Panc1 (cell line): ENCODE measurements around the gene RALGAPB. TPM values are rescaled to one million over a fixed set of nuclear protein-coding genes. Genes with fewer than 3 reads are reported as not detected.

Source experiments
- ATAC-seq: fragments of 200-7000 bp; cut with Tn5 transposase; 2 replicates; pipeline ENCODE4 v1.9.1; 2020; ENCODE audit warnings: mild to moderate bottlenecking, moderate library complexity
- BruUV-seq: library from RNA; stranded (reverse); fragments of 400-500 nt; replicated peaks from 2 replicates; lab custom pipeline; 2021; lab: Mats Ljungman, UMichigan
- CTCF ChIA-PET: fragments of 300-600 bp; sonication (Branson Sonifier 250); formaldehyde crosslinking; loops from one replicate; lab custom pipeline; 2022; ENCODE audit warnings: antibody characterized with exemption; lab: Charles Lee
- POLR2A ChIA-PET: fragments of 300-600 bp; sonication (Branson Sonifier 250); formaldehyde crosslinking; loops from one replicate; lab custom pipeline; 2022; ENCODE audit warnings: antibody characterized with exemption; lab: Charles Lee
- DNase-seq: peaks from one replicate; pipeline ENCODE4 v3.0.0-alpha.2; 2010; ENCODE audit warnings: low read depth, low spot score
- H3K27ac ChIP-seq: 2 replicates; pipeline ENCODE4 v1.5.1; 2011; ENCODE audit warnings: mild to moderate bottlenecking, low read length, inconsistent platforms
- H3K27me3 ChIP-seq: fragments of 200-500 bp; sonication (Bioruptor generic); 2 replicates; pipeline ENCODE4 v1.6.0; 2014; ENCODE audit warnings: low read length, inconsistent platforms; ENCODE audit not compliant: control insufficient read depth, insufficient read depth
- H3K36me3 ChIP-seq: fragments of 200-500 bp; sonication (Bioruptor generic); 2 replicates; pipeline ENCODE4 v1.5.1; 2014; ENCODE audit warnings: inconsistent platforms, mild to moderate bottlenecking, low read length, moderate library complexity; ENCODE audit not compliant: control insufficient read depth, insufficient read depth
- H3K4me1 ChIP-seq: 2 replicates; pipeline ENCODE4 v1.5.1; 2011; ENCODE audit warnings: inconsistent platforms, mild to moderate bottlenecking, low read length, moderate library complexity; ENCODE audit not compliant: control insufficient read depth, insufficient read depth
- H3K4me3 ChIP-seq, 2 experiments: 2 replicates each; pipeline ENCODE4 v1.5.1; 2011 to 2012; ENCODE audit warnings: low read depth in 2 of 2, low read length in 2 of 2, mild to moderate bottlenecking in 2 of 2, inconsistent platforms in 1 of 2, moderate library complexity in 1 of 2
- H3K9me3 ChIP-seq: fragments of 200-500 bp; sonication (Bioruptor generic); 2 replicates; pipeline ENCODE4 v1.5.1; 2014; ENCODE audit warnings: low read depth, mild to moderate bottlenecking, inconsistent platforms, low read length, moderate library complexity; ENCODE audit not compliant: control insufficient read depth, insufficient read depth
- POLR2AphosphoS5 ChIP-seq: IDR thresholded peaks from 2 replicates; pipeline ENCODE4 v1.6.1; 2012; ENCODE audit warnings: mild to moderate bottlenecking, low read depth, low read length, moderate library complexity
- SIN3A ChIP-seq: IDR thresholded peaks from 2 replicates; pipeline ENCODE4 v1.6.1; 2012; ENCODE audit warnings: low read depth, mild to moderate bottlenecking, low read length, moderate library complexity, borderline replicate concordance; ENCODE audit not compliant: insufficient read depth
- TCF7L2 ChIP-seq: IDR thresholded peaks from 2 replicates; pipeline ENCODE4 v1.6.1; 2011; ENCODE audit warnings: mild to moderate bottlenecking, low read depth, low read length, inconsistent platforms
- in situ Hi-C: cut with HindIII; loops from 2 replicates; pipeline ENCODE4 v1.10.0; 2016; ENCODE audit warnings: low sequenced_read_pairs, low pct_unique_long_range_greater_than_20kb
- intact Hi-C: fragments of 100-400 bp; cut with micrococcal nuclease; formaldehyde crosslinking; loops from one replicate; pipeline ENCODE4 v1.10.0; 2022; ENCODE audit not compliant: unreplicated experiment
- total RNA-seq: library from RNA; stranded (reverse); gene quantifications from one replicate; pipeline ENCODE4 v1.2.1, GENCODE V29; 2021; ENCODE audit not compliant: unreplicated experiment
- TF ChIP-seq, protein P1 (sequence below): fragments of 450-650 bp; IDR thresholded peaks from 2 replicates; pipeline ENCODE4 v1.5.1; 2017; ENCODE audit warnings: mild to moderate bottlenecking
- TF ChIP-seq, protein P2 (sequence below), 2 experiments: IDR thresholded peaks; 2 replicates each; pipeline ENCODE4 v1.6.1; 2011 to 2012; ENCODE audit warnings: low read depth in 2 of 2, control low read depth in 1 of 2, low read length in 1 of 2, mild to moderate bottlenecking in 1 of 2, moderate library complexity in 1 of 2; ENCODE audit not compliant: insufficient read depth in 1 of 2

Gene RALGAPB
- total RNA-seq, 1 experiment from 2014 or later: 33.1 TPM

- DNase-seq (no peak), ATAC-seq (no peak)
- CTCF ChIA-PET: no interaction called here
- Histone ChIP-seq H3K4me1 (no peaks in the 10 kb centered on the region), H3K9me3 (no peaks in the 10 kb centered on the region), H3K27me3 (no peaks in the 10 kb centered on the region), H3K36me3 (peaks cover 36% of the 10 kb centered on the region), H3K27ac (no peak overlapping the region), H3K4me3 (no peak overlapping the region)
- TF ChIP-seq POLR2AphosphoS5 (no peak), SIN3A (no peak), TCF7L2 (no peak)
- TF ChIP-seq, protein P1, sequence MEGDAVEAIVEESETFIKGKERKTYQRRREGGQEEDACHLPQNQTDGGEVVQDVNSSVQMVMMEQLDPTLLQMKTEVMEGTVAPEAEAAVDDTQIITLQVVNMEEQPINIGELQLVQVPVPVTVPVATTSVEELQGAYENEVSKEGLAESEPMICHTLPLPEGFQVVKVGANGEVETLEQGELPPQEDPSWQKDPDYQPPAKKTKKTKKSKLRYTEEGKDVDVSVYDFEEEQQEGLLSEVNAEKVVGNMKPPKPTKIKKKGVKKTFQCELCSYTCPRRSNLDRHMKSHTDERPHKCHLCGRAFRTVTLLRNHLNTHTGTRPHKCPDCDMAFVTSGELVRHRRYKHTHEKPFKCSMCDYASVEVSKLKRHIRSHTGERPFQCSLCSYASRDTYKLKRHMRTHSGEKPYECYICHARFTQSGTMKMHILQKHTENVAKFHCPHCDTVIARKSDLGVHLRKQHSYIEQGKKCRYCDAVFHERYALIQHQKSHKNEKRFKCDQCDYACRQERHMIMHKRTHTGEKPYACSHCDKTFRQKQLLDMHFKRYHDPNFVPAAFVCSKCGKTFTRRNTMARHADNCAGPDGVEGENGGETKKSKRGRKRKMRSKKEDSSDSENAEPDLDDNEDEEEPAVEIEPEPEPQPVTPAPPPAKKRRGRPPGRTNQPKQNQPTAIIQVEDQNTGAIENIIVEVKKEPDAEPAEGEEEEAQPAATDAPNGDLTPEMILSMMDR: no peak
- TF ChIP-seq, protein P2, sequence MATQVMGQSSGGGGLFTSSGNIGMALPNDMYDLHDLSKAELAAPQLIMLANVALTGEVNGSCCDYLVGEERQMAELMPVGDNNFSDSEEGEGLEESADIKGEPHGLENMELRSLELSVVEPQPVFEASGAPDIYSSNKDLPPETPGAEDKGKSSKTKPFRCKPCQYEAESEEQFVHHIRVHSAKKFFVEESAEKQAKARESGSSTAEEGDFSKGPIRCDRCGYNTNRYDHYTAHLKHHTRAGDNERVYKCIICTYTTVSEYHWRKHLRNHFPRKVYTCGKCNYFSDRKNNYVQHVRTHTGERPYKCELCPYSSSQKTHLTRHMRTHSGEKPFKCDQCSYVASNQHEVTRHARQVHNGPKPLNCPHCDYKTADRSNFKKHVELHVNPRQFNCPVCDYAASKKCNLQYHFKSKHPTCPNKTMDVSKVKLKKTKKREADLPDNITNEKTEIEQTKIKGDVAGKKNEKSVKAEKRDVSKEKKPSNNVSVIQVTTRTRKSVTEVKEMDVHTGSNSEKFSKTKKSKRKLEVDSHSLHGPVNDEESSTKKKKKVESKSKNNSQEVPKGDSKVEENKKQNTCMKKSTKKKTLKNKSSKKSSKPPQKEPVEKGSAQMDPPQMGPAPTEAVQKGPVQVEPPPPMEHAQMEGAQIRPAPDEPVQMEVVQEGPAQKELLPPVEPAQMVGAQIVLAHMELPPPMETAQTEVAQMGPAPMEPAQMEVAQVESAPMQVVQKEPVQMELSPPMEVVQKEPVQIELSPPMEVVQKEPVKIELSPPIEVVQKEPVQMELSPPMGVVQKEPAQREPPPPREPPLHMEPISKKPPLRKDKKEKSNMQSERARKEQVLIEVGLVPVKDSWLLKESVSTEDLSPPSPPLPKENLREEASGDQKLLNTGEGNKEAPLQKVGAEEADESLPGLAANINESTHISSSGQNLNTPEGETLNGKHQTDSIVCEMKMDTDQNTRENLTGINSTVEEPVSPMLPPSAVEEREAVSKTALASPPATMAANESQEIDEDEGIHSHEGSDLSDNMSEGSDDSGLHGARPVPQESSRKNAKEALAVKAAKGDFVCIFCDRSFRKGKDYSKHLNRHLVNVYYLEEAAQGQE (IDR thresholded peaks at IDR 0.05; ENCODE audit: insufficient read depth in 1 of 2, low read depth in 2 of 2, low read length in 1 of 2): no peak
- POLR2A ChIA-PET: no interaction called here
- no TSS peak for BruUV-seq
- intact Hi-C loops (no loop called here), in situ Hi-C loops (no loop called here)
These were observed 74.8 kb downstream of the RALGAPB start for GRCh38 chr20:38547288-38548085.

- in situ Hi-C loops: no loop called here
- intact Hi-C loops: no loop called here
- ChIA-PET POLR2A (interaction anchor here (0.7 kb wide), 1 partner anchor 137 kb away, joined by 6 read pairs; no protein-coding TSS in a partner anchor), CTCF (no interaction called here)
- Histone ChIP-seq H3K27ac (no peak overlapping the region), H3K36me3 (peaks cover 35% of the 10 kb centered on the region), H3K9me3 (no peaks in the 10 kb centered on the region), H3K4me1 (no peaks in the 10 kb centered on the region), H3K27me3 (no peaks in the 10 kb centered on the region), H3K4me3 (no peak overlapping the region)
- TF ChIP-seq POLR2AphosphoS5 (no peak), SIN3A (no peak), TCF7L2 (no peak)
- TF ChIP-seq, protein P2 (IDR thresholded peaks at IDR 0.05; ENCODE audit: insufficient read depth in 1 of 2, low read depth in 2 of 2, low read length in 1 of 2): no peak
- TF ChIP-seq, protein P1: no peak
- ATAC-seq (no peak), DNase-seq (no peak)
- BruUV-seq: no TSS peak
These were observed 75.9 kb downstream of the RALGAPB start for GRCh38 chr20:38548356-38549083.
